Gastrocnemius medialis (tissue), 4 donors: Measurements from ENCODE around the gene MUC16.

ENCODE experiments used
- CTCF ChIP-seq, 5 experiments: fragments of 450-650 bp in 3 of 5; fragments of 200-600 bp in 2 of 5; sonication (generic) in 2 of 5; IDR thresholded peaks in 4 of 5; conservative IDR thresholded peaks in 1 of 5; 1 replicate in 4 of 5; 2 replicates in 1 of 5; pipeline ENCODE4 v1.5.1; 2016 to 2019; ENCODE audit warnings: antibody characterized with exemption in 5 of 5, mild to moderate bottlenecking in 3 of 5, moderate library complexity in 3 of 5
- POLR2A ChIP-seq, 2 donors: fragments of 450-650 bp; IDR thresholded peaks; one replicate each; pipeline ENCODE4 v1.6.1; 2017; ENCODE audit warnings: antibody characterized with exemption in 2 of 2, mild to moderate bottlenecking in 2 of 2, moderate library complexity in 2 of 2

- TF ChIP-seq CTCF (IDR thresholded peaks at IDR 0.05 in 4 of 5, conservative IDR thresholded peaks at IDR 0.05 in 1 of 5) (no peak), POLR2A (IDR thresholded peaks at IDR 0.05) (no peak)
Observed at GRCh38 chr19:9057505-9058258, 47.5 kb upstream of the MUC16 start.
